Hematopoietic multipotent progenitor cell (in vitro differentiated cells): ENCODE data around the gene TPSAB1. TPM values are rescaled to one million over a fixed set of nuclear protein-coding genes. Genes with fewer than 3 reads are reported as not detected.
A peak's percentile ranks its signal among the peaks of the same experiment; 100 is the strongest.
"Not testable (repeated sequence)": the region's sequence is repeated elsewhere in the genome, so short reads cannot be mapped to it uniquely, and the experiment has no call there.

ENCODE experiments used
- DNase-seq, 3 donors: peaks; one replicate each; pipeline ENCODE4 v3.0.0-alpha.2; 2011 to 2015; ENCODE audit warnings: low read depth in 2 of 3, low spot score in 2 of 3
- total RNA-seq: library from RNA; depleted of rRNA; stranded (reverse); fragments of >200 nt; gene quantifications from one replicate; pipeline ENCODE4 v1.2.3, GENCODE V29; 2012

The TPSAB1 gene
- total RNA-seq, 1 donor = 72.2 TPM

- DNase-seq = no peak
Observed at GRCh38 chr16:1263591-1264344, 23.3 kb downstream of the TPSAB1 start.

GRCh38 chr16:1264345-1265089, 24.0 kb downstream of the TPSAB1 start:
- no peak for DNase-seq

GRCh38 chr16:1265090-1265630, 24.7 kb downstream of the TPSAB1 start:
- no peak for DNase-seq

GRCh38 chr16:1265826-1266225, 25.3 kb downstream of the TPSAB1 start:
- no peak for DNase-seq

GRCh38 chr16:1269418-1269817, 28.9 kb downstream of the TPSAB1 start:
- DNase-seq = not testable (repeated sequence)

- no peak for DNase-seq
Observed at GRCh38 chr16:1271380-1271723, 30.8 kb downstream of the TPSAB1 start.

GRCh38 chr16:1271724-1272413, 31.4 kb downstream of the TPSAB1 start:
- peak in 1 of 3 donors; percentile 22 for DNase-seq

GRCh38 chr16:1272453-1273198, 32.1 kb downstream of the TPSAB1 start:
- DNase-seq = no peak

GRCh38 chr16:1273816-1274215, 33.3 kb downstream of the TPSAB1 start:
- DNase-seq = no peak

GRCh38 chr16:1274767-1275166, 34.3 kb downstream of the TPSAB1 start:
- DNase-seq = no peak

GRCh38 chr16:1275791-1276579, 35.5 kb downstream of the TPSAB1 start:
- DNase-seq = no peak

- DNase-seq = no peak
Observed at GRCh38 chr16:1276580-1276878, 36.0 kb downstream of the TPSAB1 start.

GRCh38 chr16:1277151-1277598, 36.7 kb downstream of the TPSAB1 start:
- DNase-seq = no peak

- DNase-seq = no peak
Observed at GRCh38 chr16:1277617-1278282, 37.2 kb downstream of the TPSAB1 start.

- DNase-seq = no peak
Observed at GRCh38 chr16:1278477-1278876, 38.0 kb downstream of the TPSAB1 start.

GRCh38 chr16:1279081-1279944, 38.8 kb downstream of the TPSAB1 start:
- no peak for DNase-seq

- no peak for DNase-seq
Observed at GRCh38 chr16:1279945-1280589, 39.6 kb downstream of the TPSAB1 start.

GRCh38 chr16:1280783-1281182, 40.3 kb downstream of the TPSAB1 start:
- no peak for DNase-seq
